Measurements from ENCODE around the gene CHCHD4. TPM values are rescaled to one million over a fixed set of nuclear protein-coding genes. Genes with fewer than 3 reads are reported as not detected.
A peak's percentile ranks its signal among the peaks of the same experiment; 100 is the strongest.

Gene CHCHD4
- polyA plus RNA-seq, 2 of the 4 experiments (the other 2 are of a cell fraction), result 37.3 to 48.8 TPM

- H3K4me1 ChIP-seq, result peaks cover 8% of the 10 kb centered on the region; the same call in 2 of the 3 replicates
- ATAC-seq, result no peak
- no peak overlapping the region for H3K4me3 ChIP-seq
- no peaks in the 10 kb centered on the region for H3K9me3 ChIP-seq
- no peak overlapping the region for H3K4me2 ChIP-seq
- CTCF ChIA-PET, result interaction anchor here (0.6 kb wide), 1 partner anchor 1314 kb away, joined by 3 read pairs; no protein-coding TSS in a partner anchor
- H3K27ac ChIP-seq, result peak overlapping the region in 1 of 2 experiments; percentile 24; a peak in 1 of 6 replicates
- no peak for FAIRE-seq
- 80% methylated on average over 1 of the region's 3 CpGs for WGBS (ENCODE audit: missing lambda C conversion rate)
- no peak for TF ChIP-seq EP300 (IDR thresholded peaks at IDR 0.05)
- TF ChIP-seq BHLHE40 (IDR thresholded peaks at IDR 0.05; ENCODE audit: low read depth, low read length), result no peak
- POLR2A ChIA-PET, result interaction anchor here (0.9 kb wide), 1 partner anchor 12 kb away, joined by 3 read pairs; no protein-coding TSS in a partner anchor
- no peak for DNase-seq (ENCODE audit: low read depth in 1 of 2, low spot score in 1 of 2)
Measured at GRCh38 chr3:14137004-14137403, 12.3 kb upstream of the CHCHD4 start.

DNA sequence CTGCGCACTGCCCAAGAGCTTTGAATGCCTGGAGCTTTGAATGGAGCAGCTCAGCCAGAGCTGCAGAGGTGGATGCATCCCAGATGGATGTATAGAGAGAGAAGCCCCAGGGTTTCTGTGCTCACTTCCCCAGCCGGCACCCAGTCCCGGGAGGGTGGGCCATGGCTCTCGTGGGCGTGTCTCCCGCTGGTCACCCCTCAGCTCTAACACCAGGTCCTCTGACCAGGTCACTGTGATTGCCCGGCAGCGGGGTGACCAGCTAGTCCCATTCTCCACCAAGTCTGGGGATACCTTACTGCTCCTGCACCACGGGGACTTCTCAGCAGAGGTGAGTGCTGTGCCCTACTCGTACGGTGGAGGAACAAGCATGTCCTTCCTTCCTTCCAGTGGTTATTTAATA is 10.9 kb upstream of the CHCHD4 start:
- no peak for FAIRE-seq
- CTCF ChIA-PET, result interaction anchor here (2.0 to 2.8 kb wide), 2 partner anchors 10 kb away, joined by 7 to 14 read pairs; partner anchors contain the start of gene TMEM43
- ATAC-seq, result no peak
- POLR2A ChIA-PET, result interaction anchor here (0.8 kb wide), 1 partner anchor 43 kb away, joined by 3 read pairs; the partner anchor contains the start of genes LSM3 and XPC
- WGBS (ENCODE audit: missing lambda C conversion rate), result 88% methylated on average over 11 of the region's 11 CpGs
- Histone ChIP-seq H3K4me2 (no peak overlapping the region), H3K4me3 (no peak overlapping the region), H3K4me1 (peaks cover 8% of the 10 kb centered on the region; the same call in 2 of the 3 replicates), H3K9me3 (no peaks in the 10 kb centered on the region), H3K27ac (no peak overlapping the region)
- TF ChIP-seq, protein P1, sequence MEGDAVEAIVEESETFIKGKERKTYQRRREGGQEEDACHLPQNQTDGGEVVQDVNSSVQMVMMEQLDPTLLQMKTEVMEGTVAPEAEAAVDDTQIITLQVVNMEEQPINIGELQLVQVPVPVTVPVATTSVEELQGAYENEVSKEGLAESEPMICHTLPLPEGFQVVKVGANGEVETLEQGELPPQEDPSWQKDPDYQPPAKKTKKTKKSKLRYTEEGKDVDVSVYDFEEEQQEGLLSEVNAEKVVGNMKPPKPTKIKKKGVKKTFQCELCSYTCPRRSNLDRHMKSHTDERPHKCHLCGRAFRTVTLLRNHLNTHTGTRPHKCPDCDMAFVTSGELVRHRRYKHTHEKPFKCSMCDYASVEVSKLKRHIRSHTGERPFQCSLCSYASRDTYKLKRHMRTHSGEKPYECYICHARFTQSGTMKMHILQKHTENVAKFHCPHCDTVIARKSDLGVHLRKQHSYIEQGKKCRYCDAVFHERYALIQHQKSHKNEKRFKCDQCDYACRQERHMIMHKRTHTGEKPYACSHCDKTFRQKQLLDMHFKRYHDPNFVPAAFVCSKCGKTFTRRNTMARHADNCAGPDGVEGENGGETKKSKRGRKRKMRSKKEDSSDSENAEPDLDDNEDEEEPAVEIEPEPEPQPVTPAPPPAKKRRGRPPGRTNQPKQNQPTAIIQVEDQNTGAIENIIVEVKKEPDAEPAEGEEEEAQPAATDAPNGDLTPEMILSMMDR (IDR thresholded peaks at IDR 0.05), result no peak
- no peak for TF ChIP-seq HOXB13 (CRISPR knock-in tag; IDR thresholded peaks at IDR 0.05; ENCODE audit: low read depth)
- no peak for TF ChIP-seq NR3C1 (IDR thresholded peaks at IDR 0.05)
- TF ChIP-seq SREBF2 (IDR thresholded peaks at IDR 0.05), result no peak
- TF ChIP-seq EP300 (IDR thresholded peaks at IDR 0.05), result no peak
- TF ChIP-seq, protein P2, sequence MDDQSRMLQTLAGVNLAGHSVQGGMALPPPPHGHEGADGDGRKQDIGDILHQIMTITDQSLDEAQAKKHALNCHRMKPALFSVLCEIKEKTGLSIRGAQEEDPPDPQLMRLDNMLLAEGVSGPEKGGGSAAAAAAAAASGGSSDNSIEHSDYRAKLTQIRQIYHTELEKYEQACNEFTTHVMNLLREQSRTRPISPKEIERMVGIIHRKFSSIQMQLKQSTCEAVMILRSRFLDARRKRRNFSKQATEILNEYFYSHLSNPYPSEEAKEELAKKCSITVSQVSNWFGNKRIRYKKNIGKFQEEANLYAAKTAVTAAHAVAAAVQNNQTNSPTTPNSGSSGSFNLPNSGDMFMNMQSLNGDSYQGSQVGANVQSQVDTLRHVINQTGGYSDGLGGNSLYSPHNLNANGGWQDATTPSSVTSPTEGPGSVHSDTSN (IDR thresholded peaks at IDR 0.05), result no peak
- no peak for TF ChIP-seq PHF8 (IDR thresholded peaks at IDR 0.05; ENCODE audit: borderline replicate concordance, low read depth)
- TF ChIP-seq, protein P3, sequence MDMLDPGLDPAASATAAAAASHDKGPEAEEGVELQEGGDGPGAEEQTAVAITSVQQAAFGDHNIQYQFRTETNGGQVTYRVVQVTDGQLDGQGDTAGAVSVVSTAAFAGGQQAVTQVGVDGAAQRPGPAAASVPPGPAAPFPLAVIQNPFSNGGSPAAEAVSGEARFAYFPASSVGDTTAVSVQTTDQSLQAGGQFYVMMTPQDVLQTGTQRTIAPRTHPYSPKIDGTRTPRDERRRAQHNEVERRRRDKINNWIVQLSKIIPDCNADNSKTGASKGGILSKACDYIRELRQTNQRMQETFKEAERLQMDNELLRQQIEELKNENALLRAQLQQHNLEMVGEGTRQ (IDR thresholded peaks at IDR 0.05), result no peak
- TF ChIP-seq JUNB (IDR thresholded peaks at IDR 0.05), result no peak
- no peak for TF ChIP-seq CBX2 (IDR thresholded peaks at IDR 0.05; ENCODE audit: borderline replicate concordance, low read depth)
- TF ChIP-seq RAD21 (conservative IDR thresholded peaks at IDR 0.05 in 1 of 2, IDR thresholded peaks at IDR 0.05 in 1 of 2), result no peak
- no peak for DNase-seq (ENCODE audit: low read depth in 1 of 2, low spot score in 1 of 2)

GRCh38 chr3:14134291-14134690 is 9.6 kb upstream of the CHCHD4 start:
- DNase-seq (ENCODE audit: low read depth in 1 of 2, low spot score in 1 of 2) (no peak), ATAC-seq (no peak; a peak in 1 of 6 replicates), FAIRE-seq (no peak)
- Histone ChIP-seq H3K27ac (no peak overlapping the region), H3K9me3 (no peaks in the 10 kb centered on the region), H3K4me3 (no peak overlapping the region), H3K4me1 (peaks cover 8% of the 10 kb centered on the region; the same call in 2 of the 3 replicates), H3K4me2 (no peak overlapping the region)
- WGBS (ENCODE audit: missing lambda C conversion rate), result 90% methylated on average over 6 of the region's 6 CpGs
- POLR2A ChIA-PET, result interaction anchor here (1.8 kb wide), 1 partner anchor 9 kb away, joined by 8 read pairs; the partner anchor contains the start of genes CHCHD4 and TMEM43
- TF ChIP-seq RFX5 (IDR thresholded peaks at IDR 0.05) (no peak), E2F6 (IDR thresholded peaks at IDR 0.05; ENCODE audit: borderline replicate concordance, low read depth) (no peak), KDM5A (IDR thresholded peaks at IDR 0.05) (no peak), ZC3H11A (IDR thresholded peaks at IDR 0.05) (no peak), FOXS1 (CRISPR knock-in tag; IDR thresholded peaks at IDR 0.05) (no peak), TFCP2L1 (CRISPR knock-in tag; IDR thresholded peaks at IDR 0.05) (no peak), RARB (CRISPR knock-in tag; IDR thresholded peaks at IDR 0.05) (no peak), MYC (IDR thresholded peaks at IDR 0.05; ENCODE audit: borderline replicate concordance, low read length) (no peak), CBX2 (IDR thresholded peaks at IDR 0.05; ENCODE audit: borderline replicate concordance, low read depth) (no peak), RCOR1 (IDR thresholded peaks at IDR 0.05; ENCODE audit: low read depth, low read length) (no peak), HDAC2 (IDR thresholded peaks at IDR 0.05) (no peak), ESRRA (IDR thresholded peaks at IDR 0.05; ENCODE audit: borderline replicate concordance, low read length) (no peak), POLR2A (IDR thresholded peaks at IDR 0.05; ENCODE audit: low read length) (no peak), CHD2 (IDR thresholded peaks at IDR 0.05; ENCODE audit: low read length, partially characterized antibody) (no peak)
- TF ChIP-seq, protein P4, sequence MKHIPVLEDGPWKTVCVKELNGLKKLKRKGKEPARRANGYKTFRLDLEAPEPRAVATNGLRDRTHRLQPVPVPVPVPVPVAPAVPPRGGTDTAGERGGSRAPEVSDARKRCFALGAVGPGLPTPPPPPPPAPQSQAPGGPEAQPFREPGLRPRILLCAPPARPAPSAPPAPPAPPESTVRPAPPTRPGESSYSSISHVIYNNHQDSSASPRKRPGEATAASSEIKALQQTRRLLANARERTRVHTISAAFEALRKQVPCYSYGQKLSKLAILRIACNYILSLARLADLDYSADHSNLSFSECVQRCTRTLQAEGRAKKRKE (CRISPR knock-in tag; IDR thresholded peaks at IDR 0.05; ENCODE audit: low read depth), result no peak
- TF ChIP-seq, protein P3 (IDR thresholded peaks at IDR 0.05), result no peak
- TF ChIP-seq, protein P5, sequence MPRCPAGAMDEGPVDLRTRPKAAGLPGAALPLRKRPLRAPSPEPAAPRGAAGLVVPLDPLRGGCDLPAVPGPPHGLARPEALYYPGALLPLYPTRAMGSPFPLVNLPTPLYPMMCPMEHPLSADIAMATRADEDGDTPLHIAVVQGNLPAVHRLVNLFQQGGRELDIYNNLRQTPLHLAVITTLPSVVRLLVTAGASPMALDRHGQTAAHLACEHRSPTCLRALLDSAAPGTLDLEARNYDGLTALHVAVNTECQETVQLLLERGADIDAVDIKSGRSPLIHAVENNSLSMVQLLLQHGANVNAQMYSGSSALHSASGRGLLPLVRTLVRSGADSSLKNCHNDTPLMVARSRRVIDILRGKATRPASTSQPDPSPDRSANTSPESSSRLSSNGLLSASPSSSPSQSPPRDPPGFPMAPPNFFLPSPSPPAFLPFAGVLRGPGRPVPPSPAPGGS (IDR thresholded peaks at IDR 0.05), result no peak
- CTCF ChIA-PET, result interaction anchor here (1.1 to 2.8 kb wide), 3 partner anchors 9 to 17 kb away, joined by 3 to 14 read pairs (median 7); partner anchors contain the start of gene TMEM43
